Panc1 (cell line): ENCODE data around the gene CPA1. TPM values are rescaled to one million over a fixed set of nuclear protein-coding genes. Genes with fewer than 3 reads are reported as not detected.

ENCODE experiments used
- ATAC-seq: fragments of 200-7000 bp; cut with Tn5 transposase; 2 replicates; pipeline ENCODE4 v1.9.1; 2020; ENCODE audit warnings: mild to moderate bottlenecking, moderate library complexity
- BruUV-seq: library from RNA; stranded (reverse); fragments of 400-500 nt; replicated peaks from 2 replicates; lab custom pipeline; 2021; lab: Mats Ljungman, UMichigan
- CTCF ChIA-PET: fragments of 300-600 bp; sonication (Branson Sonifier 250); formaldehyde crosslinking; loops from one replicate; lab custom pipeline; 2022; ENCODE audit warnings: antibody characterized with exemption; lab: Charles Lee
- POLR2A ChIA-PET: fragments of 300-600 bp; sonication (Branson Sonifier 250); formaldehyde crosslinking; loops from one replicate; lab custom pipeline; 2022; ENCODE audit warnings: antibody characterized with exemption; lab: Charles Lee
- DNase-seq: peaks from one replicate; pipeline ENCODE4 v3.0.0-alpha.2; 2010; ENCODE audit warnings: low read depth, low spot score
- H3K27ac ChIP-seq: 2 replicates; pipeline ENCODE4 v1.5.1; 2011; ENCODE audit warnings: mild to moderate bottlenecking, low read length, inconsistent platforms
- H3K27me3 ChIP-seq: fragments of 200-500 bp; sonication (Bioruptor generic); 2 replicates; pipeline ENCODE4 v1.6.0; 2014; ENCODE audit warnings: low read length, inconsistent platforms; ENCODE audit not compliant: control insufficient read depth, insufficient read depth
- H3K36me3 ChIP-seq: fragments of 200-500 bp; sonication (Bioruptor generic); 2 replicates; pipeline ENCODE4 v1.5.1; 2014; ENCODE audit warnings: inconsistent platforms, mild to moderate bottlenecking, low read length, moderate library complexity; ENCODE audit not compliant: control insufficient read depth, insufficient read depth
- H3K4me1 ChIP-seq: 2 replicates; pipeline ENCODE4 v1.5.1; 2011; ENCODE audit warnings: inconsistent platforms, mild to moderate bottlenecking, low read length, moderate library complexity; ENCODE audit not compliant: control insufficient read depth, insufficient read depth
- H3K4me3 ChIP-seq, 2 experiments: 2 replicates each; pipeline ENCODE4 v1.5.1; 2011 to 2012; ENCODE audit warnings: low read depth in 2 of 2, low read length in 2 of 2, mild to moderate bottlenecking in 2 of 2, inconsistent platforms in 1 of 2, moderate library complexity in 1 of 2
- H3K9me3 ChIP-seq: fragments of 200-500 bp; sonication (Bioruptor generic); 2 replicates; pipeline ENCODE4 v1.5.1; 2014; ENCODE audit warnings: low read depth, mild to moderate bottlenecking, inconsistent platforms, low read length, moderate library complexity; ENCODE audit not compliant: control insufficient read depth, insufficient read depth
- POLR2AphosphoS5 ChIP-seq: IDR thresholded peaks from 2 replicates; pipeline ENCODE4 v1.6.1; 2012; ENCODE audit warnings: mild to moderate bottlenecking, low read depth, low read length, moderate library complexity
- SIN3A ChIP-seq: IDR thresholded peaks from 2 replicates; pipeline ENCODE4 v1.6.1; 2012; ENCODE audit warnings: low read depth, mild to moderate bottlenecking, low read length, moderate library complexity, borderline replicate concordance; ENCODE audit not compliant: insufficient read depth
- TCF7L2 ChIP-seq: IDR thresholded peaks from 2 replicates; pipeline ENCODE4 v1.6.1; 2011; ENCODE audit warnings: mild to moderate bottlenecking, low read depth, low read length, inconsistent platforms
- in situ Hi-C: cut with HindIII; loops from 2 replicates; pipeline ENCODE4 v1.10.0; 2016; ENCODE audit warnings: low sequenced_read_pairs, low pct_unique_long_range_greater_than_20kb
- intact Hi-C: fragments of 100-400 bp; cut with micrococcal nuclease; formaldehyde crosslinking; loops from one replicate; pipeline ENCODE4 v1.10.0; 2022; ENCODE audit not compliant: unreplicated experiment
- total RNA-seq: library from RNA; stranded (reverse); gene quantifications from one replicate; pipeline ENCODE4 v1.2.1, GENCODE V29; 2021; ENCODE audit not compliant: unreplicated experiment
- TF ChIP-seq, protein P1 (sequence below): fragments of 450-650 bp; IDR thresholded peaks from 2 replicates; pipeline ENCODE4 v1.5.1; 2017; ENCODE audit warnings: mild to moderate bottlenecking
- TF ChIP-seq, protein P2 (sequence below), 2 experiments: IDR thresholded peaks; 2 replicates each; pipeline ENCODE4 v1.6.1; 2011 to 2012; ENCODE audit warnings: low read depth in 2 of 2, control low read depth in 1 of 2, low read length in 1 of 2, mild to moderate bottlenecking in 1 of 2, moderate library complexity in 1 of 2; ENCODE audit not compliant: insufficient read depth in 1 of 2

CPA1 gene
- total RNA-seq, 1 experiment from 2014 or later, result 7.6 TPM

DNA sequence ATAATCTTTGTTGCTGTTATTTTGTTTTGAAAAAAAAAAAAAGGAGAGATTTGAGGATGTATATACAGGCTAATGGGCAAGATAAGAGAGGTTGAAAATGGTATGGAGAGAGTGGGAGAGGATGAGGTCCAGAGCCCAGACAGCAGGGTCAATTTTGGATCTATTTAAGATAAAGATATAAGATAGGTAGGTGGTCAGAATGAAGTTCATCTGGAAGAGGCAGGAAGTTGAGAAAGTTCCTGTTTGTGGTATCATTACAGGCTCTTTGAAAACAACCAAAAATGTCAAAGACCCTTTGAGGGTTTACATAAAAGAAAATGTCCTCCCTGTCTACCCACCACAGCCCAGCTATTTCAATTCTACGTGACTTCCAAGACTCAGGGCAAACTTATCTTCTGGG, 53.0 kb downstream of the CPA1 start:
- no peaks in the 10 kb centered on the region for H3K9me3 ChIP-seq
- H3K27me3 ChIP-seq, result no peaks in the 10 kb centered on the region
- DNase-seq (no peak), ATAC-seq (no peak)
- H3K4me1 ChIP-seq, result no peaks in the 10 kb centered on the region
- POLR2A ChIA-PET, result no interaction called here
- H3K36me3 ChIP-seq, result no peaks in the 10 kb centered on the region
- intact Hi-C loops (no loop called here), in situ Hi-C loops (no loop called here)
- H3K27ac ChIP-seq, result no peak overlapping the region
- BruUV-seq, result no TSS peak
- H3K4me3 ChIP-seq, result no peak overlapping the region
- no peak for TF ChIP-seq SIN3A
- TF ChIP-seq POLR2AphosphoS5, result no peak
- TF ChIP-seq, protein P1, sequence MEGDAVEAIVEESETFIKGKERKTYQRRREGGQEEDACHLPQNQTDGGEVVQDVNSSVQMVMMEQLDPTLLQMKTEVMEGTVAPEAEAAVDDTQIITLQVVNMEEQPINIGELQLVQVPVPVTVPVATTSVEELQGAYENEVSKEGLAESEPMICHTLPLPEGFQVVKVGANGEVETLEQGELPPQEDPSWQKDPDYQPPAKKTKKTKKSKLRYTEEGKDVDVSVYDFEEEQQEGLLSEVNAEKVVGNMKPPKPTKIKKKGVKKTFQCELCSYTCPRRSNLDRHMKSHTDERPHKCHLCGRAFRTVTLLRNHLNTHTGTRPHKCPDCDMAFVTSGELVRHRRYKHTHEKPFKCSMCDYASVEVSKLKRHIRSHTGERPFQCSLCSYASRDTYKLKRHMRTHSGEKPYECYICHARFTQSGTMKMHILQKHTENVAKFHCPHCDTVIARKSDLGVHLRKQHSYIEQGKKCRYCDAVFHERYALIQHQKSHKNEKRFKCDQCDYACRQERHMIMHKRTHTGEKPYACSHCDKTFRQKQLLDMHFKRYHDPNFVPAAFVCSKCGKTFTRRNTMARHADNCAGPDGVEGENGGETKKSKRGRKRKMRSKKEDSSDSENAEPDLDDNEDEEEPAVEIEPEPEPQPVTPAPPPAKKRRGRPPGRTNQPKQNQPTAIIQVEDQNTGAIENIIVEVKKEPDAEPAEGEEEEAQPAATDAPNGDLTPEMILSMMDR, result no peak
- TF ChIP-seq, protein P2, sequence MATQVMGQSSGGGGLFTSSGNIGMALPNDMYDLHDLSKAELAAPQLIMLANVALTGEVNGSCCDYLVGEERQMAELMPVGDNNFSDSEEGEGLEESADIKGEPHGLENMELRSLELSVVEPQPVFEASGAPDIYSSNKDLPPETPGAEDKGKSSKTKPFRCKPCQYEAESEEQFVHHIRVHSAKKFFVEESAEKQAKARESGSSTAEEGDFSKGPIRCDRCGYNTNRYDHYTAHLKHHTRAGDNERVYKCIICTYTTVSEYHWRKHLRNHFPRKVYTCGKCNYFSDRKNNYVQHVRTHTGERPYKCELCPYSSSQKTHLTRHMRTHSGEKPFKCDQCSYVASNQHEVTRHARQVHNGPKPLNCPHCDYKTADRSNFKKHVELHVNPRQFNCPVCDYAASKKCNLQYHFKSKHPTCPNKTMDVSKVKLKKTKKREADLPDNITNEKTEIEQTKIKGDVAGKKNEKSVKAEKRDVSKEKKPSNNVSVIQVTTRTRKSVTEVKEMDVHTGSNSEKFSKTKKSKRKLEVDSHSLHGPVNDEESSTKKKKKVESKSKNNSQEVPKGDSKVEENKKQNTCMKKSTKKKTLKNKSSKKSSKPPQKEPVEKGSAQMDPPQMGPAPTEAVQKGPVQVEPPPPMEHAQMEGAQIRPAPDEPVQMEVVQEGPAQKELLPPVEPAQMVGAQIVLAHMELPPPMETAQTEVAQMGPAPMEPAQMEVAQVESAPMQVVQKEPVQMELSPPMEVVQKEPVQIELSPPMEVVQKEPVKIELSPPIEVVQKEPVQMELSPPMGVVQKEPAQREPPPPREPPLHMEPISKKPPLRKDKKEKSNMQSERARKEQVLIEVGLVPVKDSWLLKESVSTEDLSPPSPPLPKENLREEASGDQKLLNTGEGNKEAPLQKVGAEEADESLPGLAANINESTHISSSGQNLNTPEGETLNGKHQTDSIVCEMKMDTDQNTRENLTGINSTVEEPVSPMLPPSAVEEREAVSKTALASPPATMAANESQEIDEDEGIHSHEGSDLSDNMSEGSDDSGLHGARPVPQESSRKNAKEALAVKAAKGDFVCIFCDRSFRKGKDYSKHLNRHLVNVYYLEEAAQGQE (IDR thresholded peaks at IDR 0.05; ENCODE audit: insufficient read depth in 1 of 2, low read depth in 2 of 2, low read length in 1 of 2), result no peak
- TF ChIP-seq TCF7L2, result no peak
- CTCF ChIA-PET, result no interaction called here

DNA sequence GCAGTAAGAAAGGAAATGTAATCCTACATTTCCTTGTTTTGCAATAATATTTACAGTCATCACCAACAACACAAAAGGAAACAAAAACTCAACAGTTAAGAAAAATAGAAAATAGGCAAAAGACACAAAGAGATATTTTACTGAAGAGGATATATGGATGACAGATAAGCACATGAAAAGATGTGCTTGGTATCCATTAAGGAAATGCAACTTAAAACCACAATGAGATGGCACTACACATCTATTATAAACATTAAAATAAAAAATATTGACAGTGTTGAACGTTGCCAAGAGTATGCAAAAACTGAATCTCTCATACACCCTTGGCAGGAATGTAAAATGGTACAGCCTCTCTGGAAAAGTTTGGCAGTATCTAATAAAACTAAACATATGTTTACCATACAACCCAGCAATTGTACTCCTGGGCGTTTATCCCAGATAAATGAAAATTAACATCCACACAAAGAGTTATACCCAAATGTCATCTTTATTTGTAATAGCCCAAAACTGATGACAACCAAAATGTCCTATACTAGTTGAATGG, 55.1 kb downstream of the CPA1 start:
- POLR2A ChIA-PET, result no interaction called here

More for the DNA sequence above, 55.1 kb downstream of the CPA1 start:
- no peaks in the 10 kb centered on the region for H3K4me1 ChIP-seq
- TF ChIP-seq, protein P1, result no peak
- TF ChIP-seq POLR2AphosphoS5, result no peak
- TF ChIP-seq, protein P2 (IDR thresholded peaks at IDR 0.05; ENCODE audit: insufficient read depth in 1 of 2, low read depth in 2 of 2, low read length in 1 of 2), result no peak
- no peak for TF ChIP-seq TCF7L2
- TF ChIP-seq SIN3A, result no peak
- peaks cover 2% of the 10 kb centered on the region; the same call in 1 of the 2 replicates for H3K9me3 ChIP-seq
- no peak overlapping the region for H3K4me3 ChIP-seq
- in situ Hi-C loops (no loop called here), intact Hi-C loops (no loop called here)
- BruUV-seq, result no TSS peak
- no peak for DNase-seq
- no peaks in the 10 kb centered on the region for H3K27me3 ChIP-seq
- no peak for ATAC-seq
- no peaks in the 10 kb centered on the region for H3K36me3 ChIP-seq
- no peak overlapping the region for H3K27ac ChIP-seq
- CTCF ChIA-PET, result interaction anchor here (0.7 kb wide), 1 partner anchor 32 kb away, joined by 3 read pairs; no protein-coding TSS in a partner anchor
